ENCODE data around the gene CST11. TPM values are rescaled to one million over a fixed set of nuclear protein-coding genes. Genes with fewer than 3 reads are reported as not detected.

The CST11 gene
- total and polyA plus RNA-seq, 10 of the 15 experiments (the other 5 are each of a cell fraction or from before 2014, with no cell fraction given), result 0.33 TPM; not detected in 9

DNA sequence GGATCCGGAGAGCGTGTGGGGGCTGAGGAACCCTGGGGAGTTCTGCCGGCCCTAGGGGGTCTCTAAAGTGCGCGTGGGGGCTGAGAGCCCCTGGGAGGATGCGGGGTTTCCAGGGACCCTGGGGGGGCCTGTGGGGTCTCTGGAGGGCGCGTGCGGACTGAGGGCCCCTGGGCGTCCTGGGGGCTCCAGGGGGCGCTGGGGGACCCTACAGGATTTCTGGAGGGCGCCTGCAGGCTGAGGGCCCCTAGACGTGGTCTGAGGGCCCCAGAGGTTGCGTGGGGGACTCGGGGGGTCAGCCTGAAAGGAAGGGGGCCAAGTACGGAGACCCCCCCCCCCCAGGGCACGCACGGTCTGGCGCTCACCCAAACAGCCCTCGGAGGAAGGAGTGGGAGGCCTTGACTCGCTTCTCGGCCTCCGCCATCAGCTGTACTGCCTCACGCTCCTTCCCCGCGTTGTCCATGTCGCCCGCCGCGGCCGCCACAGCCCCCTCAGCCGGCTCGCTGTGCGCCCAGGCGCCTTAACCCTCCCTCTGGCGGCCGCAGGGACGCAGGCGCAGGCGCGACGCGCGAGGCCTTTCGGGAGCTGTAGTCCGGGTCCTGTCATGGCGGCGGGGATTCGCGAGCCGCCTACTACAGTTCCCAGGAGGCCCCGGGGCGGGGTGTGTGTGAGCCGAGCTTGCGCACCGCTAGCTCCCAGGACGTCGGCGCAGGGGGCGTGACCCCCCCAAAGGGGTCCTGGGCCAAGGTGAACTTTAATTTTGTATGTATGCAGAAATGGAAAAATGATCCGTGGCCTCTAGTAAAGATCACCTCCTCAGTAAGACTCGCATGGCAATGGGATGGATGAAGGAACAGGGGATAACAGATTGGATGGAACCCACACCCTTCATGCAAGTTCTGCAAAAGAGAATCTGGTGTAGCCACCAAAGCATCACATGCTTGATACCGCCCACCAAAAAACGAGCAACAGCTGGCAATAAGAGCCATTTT is 31.4 kb downstream of the CST11 start, which contains the start of gene NAPB (continued):
- TF ChIP-seq, protein P1, sequence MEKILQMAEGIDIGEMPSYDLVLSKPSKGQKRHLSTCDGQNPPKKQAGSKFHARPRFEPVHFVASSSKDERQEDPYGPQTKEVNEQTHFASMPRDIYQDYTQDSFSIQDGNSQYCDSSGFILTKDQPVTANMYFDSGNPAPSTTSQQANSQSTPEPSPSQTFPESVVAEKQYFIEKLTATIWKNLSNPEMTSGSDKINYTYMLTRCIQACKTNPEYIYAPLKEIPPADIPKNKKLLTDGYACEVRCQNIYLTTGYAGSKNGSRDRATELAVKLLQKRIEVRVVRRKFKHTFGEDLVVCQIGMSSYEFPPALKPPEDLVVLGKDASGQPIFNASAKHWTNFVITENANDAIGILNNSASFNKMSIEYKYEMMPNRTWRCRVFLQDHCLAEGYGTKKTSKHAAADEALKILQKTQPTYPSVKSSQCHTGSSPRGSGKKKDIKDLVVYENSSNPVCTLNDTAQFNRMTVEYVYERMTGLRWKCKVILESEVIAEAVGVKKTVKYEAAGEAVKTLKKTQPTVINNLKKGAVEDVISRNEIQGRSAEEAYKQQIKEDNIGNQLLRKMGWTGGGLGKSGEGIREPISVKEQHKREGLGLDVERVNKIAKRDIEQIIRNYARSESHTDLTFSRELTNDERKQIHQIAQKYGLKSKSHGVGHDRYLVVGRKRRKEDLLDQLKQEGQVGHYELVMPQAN (conservative IDR thresholded peaks at IDR 0.05), result 0 out of 2 replicates have a peak, but pooled peaks have one; percentile 24
- TF ChIP-seq CREB1 (IDR thresholded peaks at IDR 0.05; ENCODE audit: low read depth) (peak; percentile 79), SPI1 (IDR thresholded peaks at IDR 0.05; ENCODE audit: borderline replicate concordance, insufficient read depth, low read depth, low read length) (no peak), LARP7 (IDR thresholded peaks at IDR 0.05) (peak; percentile 69; the same call in 1 of the 2 replicates), POLR2AphosphoS2 (IDR thresholded peaks at IDR 0.05; ENCODE audit: low read depth, low read length) (0 out of 2 replicates have a peak, but pooled peaks have one; percentile 7), TCF7 (IDR thresholded peaks at IDR 0.05; ENCODE audit: borderline replicate concordance) (no peak), RUNX3 (IDR thresholded peaks at IDR 0.05; ENCODE audit: low read length) (peak; percentile 28), TCF12 (IDR thresholded peaks at IDR 0.05; ENCODE audit: low read depth, low read length) (0 out of 2 replicates have a peak, but pooled peaks have one; percentile 7), HDAC6 (IDR thresholded peaks at IDR 0.05; ENCODE audit: unreplicated experiment) (no peak), MYB (IDR thresholded peaks at IDR 0.05; ENCODE audit: borderline replicate concordance, low read depth, low read length) (no peak), DPF2 (IDR thresholded peaks at IDR 0.05) (peak; percentile 49; the same call in 1 of the 2 replicates), POLR2A (IDR thresholded peaks at IDR 0.05; ENCODE audit: low read depth, low read length) (peak; percentile 94), HCFC1 (IDR thresholded peaks at IDR 0.05; ENCODE audit: low read length) (peak; percentile 94), HDAC2 (IDR thresholded peaks at IDR 0.05) (no peak), TCF3 (IDR thresholded peaks at IDR 0.05; ENCODE audit: borderline replicate concordance, insufficient read depth, low read depth, low read length) (no peak), RBBP5 (conservative IDR thresholded peaks at IDR 0.05) (no peak), SP1 (IDR thresholded peaks at IDR 0.05; ENCODE audit: low read depth, low read length) (no peak), STAT1 (conservative IDR thresholded peaks at IDR 0.05) (no peak)
- TF ChIP-seq, protein P2, sequence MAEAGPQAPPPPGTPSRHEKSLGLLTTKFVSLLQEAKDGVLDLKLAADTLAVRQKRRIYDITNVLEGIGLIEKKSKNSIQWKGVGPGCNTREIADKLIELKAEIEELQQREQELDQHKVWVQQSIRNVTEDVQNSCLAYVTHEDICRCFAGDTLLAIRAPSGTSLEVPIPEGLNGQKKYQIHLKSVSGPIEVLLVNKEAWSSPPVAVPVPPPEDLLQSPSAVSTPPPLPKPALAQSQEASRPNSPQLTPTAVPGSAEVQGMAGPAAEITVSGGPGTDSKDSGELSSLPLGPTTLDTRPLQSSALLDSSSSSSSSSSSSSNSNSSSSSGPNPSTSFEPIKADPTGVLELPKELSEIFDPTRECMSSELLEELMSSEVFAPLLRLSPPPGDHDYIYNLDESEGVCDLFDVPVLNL (IDR thresholded peaks at IDR 0.05; ENCODE audit: low read depth, low read length), result no peak
- TF ChIP-seq, protein P3, sequence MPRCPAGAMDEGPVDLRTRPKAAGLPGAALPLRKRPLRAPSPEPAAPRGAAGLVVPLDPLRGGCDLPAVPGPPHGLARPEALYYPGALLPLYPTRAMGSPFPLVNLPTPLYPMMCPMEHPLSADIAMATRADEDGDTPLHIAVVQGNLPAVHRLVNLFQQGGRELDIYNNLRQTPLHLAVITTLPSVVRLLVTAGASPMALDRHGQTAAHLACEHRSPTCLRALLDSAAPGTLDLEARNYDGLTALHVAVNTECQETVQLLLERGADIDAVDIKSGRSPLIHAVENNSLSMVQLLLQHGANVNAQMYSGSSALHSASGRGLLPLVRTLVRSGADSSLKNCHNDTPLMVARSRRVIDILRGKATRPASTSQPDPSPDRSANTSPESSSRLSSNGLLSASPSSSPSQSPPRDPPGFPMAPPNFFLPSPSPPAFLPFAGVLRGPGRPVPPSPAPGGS (IDR thresholded peaks at IDR 0.05; ENCODE audit: borderline replicate concordance, insufficient read depth, low read depth, low read length, poor library complexity, severe bottlenecking), result no peak
- TF ChIP-seq, protein P4, sequence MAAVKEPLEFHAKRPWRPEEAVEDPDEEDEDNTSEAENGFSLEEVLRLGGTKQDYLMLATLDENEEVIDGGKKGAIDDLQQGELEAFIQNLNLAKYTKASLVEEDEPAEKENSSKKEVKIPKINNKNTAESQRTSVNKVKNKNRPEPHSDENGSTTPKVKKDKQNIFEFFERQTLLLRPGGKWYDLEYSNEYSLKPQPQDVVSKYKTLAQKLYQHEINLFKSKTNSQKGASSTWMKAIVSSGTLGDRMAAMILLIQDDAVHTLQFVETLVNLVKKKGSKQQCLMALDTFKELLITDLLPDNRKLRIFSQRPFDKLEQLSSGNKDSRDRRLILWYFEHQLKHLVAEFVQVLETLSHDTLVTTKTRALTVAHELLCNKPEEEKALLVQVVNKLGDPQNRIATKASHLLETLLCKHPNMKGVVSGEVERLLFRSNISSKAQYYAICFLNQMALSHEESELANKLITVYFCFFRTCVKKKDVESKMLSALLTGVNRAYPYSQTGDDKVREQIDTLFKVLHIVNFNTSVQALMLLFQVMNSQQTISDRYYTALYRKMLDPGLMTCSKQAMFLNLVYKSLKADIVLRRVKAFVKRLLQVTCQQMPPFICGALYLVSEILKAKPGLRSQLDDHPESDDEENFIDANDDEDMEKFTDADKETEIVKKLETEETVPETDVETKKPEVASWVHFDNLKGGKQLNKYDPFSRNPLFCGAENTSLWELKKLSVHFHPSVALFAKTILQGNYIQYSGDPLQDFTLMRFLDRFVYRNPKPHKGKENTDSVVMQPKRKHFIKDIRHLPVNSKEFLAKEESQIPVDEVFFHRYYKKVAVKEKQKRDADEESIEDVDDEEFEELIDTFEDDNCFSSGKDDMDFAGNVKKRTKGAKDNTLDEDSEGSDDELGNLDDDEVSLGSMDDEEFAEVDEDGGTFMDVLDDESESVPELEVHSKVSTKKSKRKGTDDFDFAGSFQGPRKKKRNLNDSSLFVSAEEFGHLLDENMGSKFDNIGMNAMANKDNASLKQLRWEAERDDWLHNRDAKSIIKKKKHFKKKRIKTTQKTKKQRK (IDR thresholded peaks at IDR 0.05; ENCODE audit: low read depth, low read length), result no peak
